ENCODE measurements around the gene NKIRAS2. TPM values are rescaled to one million over a fixed set of nuclear protein-coding genes. Genes with fewer than 3 reads are reported as not detected.

The NKIRAS2 gene
- total RNA-seq (10 to 100 TPM; 14.3 to 24.0 (median 20.4) TPM), polyA plus RNA-seq (10 to 100 TPM; 24.6 to 30.5 TPM), total RNA-seq (17.8 reads per million, percentile 48 among the genes with 10 or more reads in this experiment)

DNA sequence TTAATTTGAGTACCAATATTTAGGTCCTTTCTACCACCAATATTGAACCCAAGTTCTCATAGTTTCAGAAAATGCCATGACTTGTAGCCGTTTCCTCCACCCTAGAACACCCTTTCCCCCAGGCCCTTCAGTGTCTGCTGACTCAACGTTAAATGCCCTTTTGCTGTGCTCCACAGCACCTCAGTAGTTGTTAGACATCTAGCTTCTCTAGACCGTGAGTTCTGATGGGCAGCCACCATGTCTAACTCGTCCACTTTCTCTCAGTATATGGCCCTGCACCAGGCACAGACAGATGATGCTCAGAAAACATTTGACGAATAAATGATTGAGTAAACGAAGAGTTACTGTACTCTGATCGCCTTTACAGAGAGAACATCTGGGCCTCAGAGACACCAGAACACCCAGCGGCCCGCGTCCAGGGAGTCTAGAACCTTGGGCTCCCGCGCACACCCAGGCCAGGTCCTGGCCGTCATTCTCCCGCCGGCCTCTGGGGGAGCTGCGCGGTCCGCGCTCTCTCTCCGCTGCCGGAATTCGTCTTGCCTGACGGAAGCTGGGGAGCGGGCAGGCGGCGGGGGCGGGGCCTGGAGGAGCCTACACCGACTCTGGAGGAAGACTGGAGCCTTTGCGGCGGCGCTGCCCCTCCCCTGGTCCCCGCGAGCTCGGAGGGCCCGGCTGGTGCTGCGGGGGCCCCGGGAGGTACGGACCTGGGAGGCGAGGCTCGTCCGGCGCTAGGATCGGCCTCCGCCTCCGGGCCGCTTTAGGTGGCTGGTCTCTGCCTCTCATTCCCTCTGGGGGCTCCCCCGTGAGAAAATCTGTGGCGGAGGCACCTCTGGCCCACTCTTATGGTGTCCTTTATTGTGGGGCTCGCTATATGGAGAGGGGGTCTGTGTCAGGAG is at the start of gene NKIRAS2:
Gene NKIRAS2, plus strand, starts transcription at position 582 of the 896 bp plus-strand sequence. CDS start 1,488 bp downstream, outside the sequence.
- Histone ChIP-seq H3K27me3 (ENCODE audit: control insufficient read depth in 2 of 2, insufficient read depth in 2 of 2, low read length in 2 of 2) (no peaks in the 10 kb centered on the region), H3K36me3 (ENCODE audit: control insufficient read depth in 2 of 3, insufficient read depth in 3 of 3, low read length in 3 of 3) (peaks cover 0 to 36% (median 0%) of the 10 kb centered on the region in 3 experiments), H3K27ac (ENCODE audit: low read depth, low read length) (peak within 1 kb of the TSS; percentile 84), H3K9me3 (ENCODE audit: control insufficient read depth in 2 of 3, low read length in 3 of 3) (no peaks in the 10 kb centered on the region), H3K4me1 (ENCODE audit: control insufficient read depth in 2 of 2, insufficient read depth in 2 of 2, low read length in 2 of 2) (peaks cover 32 to 37% of the 10 kb centered on the region in 2 donors), H3K4me3 (ENCODE audit: low read length) (peak within 1 kb of the TSS; percentile 85)
- Mint-ChIP-seq H3K27ac (peak within 1 kb of the TSS; percentile 77 to 99 (median 90)), H3K36me3 (peaks cover 1 to 12% (median 4%) of the 10 kb centered on the region in 5 donors), H3K9me3 (peaks cover 0 to 2% (median 0%) of the 10 kb centered on the region in 11 donors), H3K27me3 (no peaks in the 10 kb centered on the region), H3K4me3 (peak within 1 kb of the TSS; percentile 91 to 100 (median 99)), H3K4me1 (peaks cover 44 to 69% (median 56%) of the 10 kb centered on the region in 7 donors)
- intact Hi-C loops (cut with micrococcal nuclease), result loop anchor here (1.0 to 10.0 kb wide), 9 partner anchors 102 to 1368 kb away; partner anchors contain the start of genes KCNH4 (in 2 of the 2), BECN1 (in 1 of the 2), KAT2A (in 1 of the 2) and KLHL11 (in 1 of the 2)
- ATAC-seq (peak; percentile 88), DNase-seq (peak; percentile 83 to 97 (median 89))
- ChIA-PET CTCF (interaction anchor here (0.5 to 1.9 kb wide), 13 partner anchors 11 to 575 kb away, joined by 3 to 7 read pairs (median 3); partner anchors contain the start of genes ACLY and CNP), POLR2A (interaction anchor here (0.7 to 7.6 kb wide), 14 partner anchors 9 to 1341 kb away, joined by 3 to 71 read pairs (median 4); partner anchors contain the start of genes CNP, DHX58, EIF1 and KAT2A)

- DNase-seq (no peak), ATAC-seq (no peak)
- Histone ChIP-seq H3K4me1 (ENCODE audit: control insufficient read depth in 2 of 2, insufficient read depth in 2 of 2, low read length in 2 of 2) (peaks cover 2 to 16% of the 10 kb centered on the region in 2 donors), H3K9me3 (ENCODE audit: control insufficient read depth in 2 of 3, low read length in 3 of 3) (no peaks in the 10 kb centered on the region), H3K27me3 (ENCODE audit: control insufficient read depth in 2 of 2, insufficient read depth in 2 of 2, low read length in 2 of 2) (no peaks in the 10 kb centered on the region), H3K27ac (ENCODE audit: low read depth, low read length) (no peak overlapping the region), H3K36me3 (ENCODE audit: control insufficient read depth in 2 of 3, insufficient read depth in 3 of 3, low read length in 3 of 3) (peaks cover 3 to 53% (median 8%) of the 10 kb centered on the region in 3 experiments), H3K4me3 (ENCODE audit: low read length) (no peak overlapping the region)
- H3K4me1 Mint-ChIP-seq, result peaks cover 21 to 43% (median 39%) of the 10 kb centered on the region in 7 donors
- intact Hi-C loops (cut with micrococcal nuclease), result no loop called here
- ChIA-PET POLR2A (interaction anchor here (1.6 kb wide), 1 partner anchor 47 kb away, joined by 4 read pairs; the partner anchor contains the start of gene DNAJC7), CTCF (no interaction called here)
- peak overlapping the region in 4 of 9 donors; percentile 16 to 77 (median 51) for H3K27ac Mint-ChIP-seq
- H3K9me3 Mint-ChIP-seq, result peaks cover 0 to 2% (median 0%) of the 10 kb centered on the region in 11 donors
- H3K27me3 Mint-ChIP-seq, result no peaks in the 10 kb centered on the region
- H3K4me3 Mint-ChIP-seq, result peak overlapping the region in 2 of 10 donors; percentile 6 to 41
- H3K36me3 Mint-ChIP-seq, result peaks cover 0 to 24% (median 4%) of the 10 kb centered on the region in 5 donors
These were observed 49.0 kb upstream of the NKIRAS2 start for GRCh38 chr17:41970901-41971331.

- H3K27ac ChIP-seq (ENCODE audit: low read depth, low read length), result no peak overlapping the region
- intact Hi-C loops (cut with micrococcal nuclease), result loop anchor here in 1 of 2 donors (1.0 kb wide), 1 partner anchor 22 kb away; no protein-coding TSS in a partner anchor
- H3K9me3 ChIP-seq (ENCODE audit: control insufficient read depth in 2 of 3, low read length in 3 of 3), result no peaks in the 10 kb centered on the region
- H3K4me1 ChIP-seq (ENCODE audit: control insufficient read depth in 2 of 2, insufficient read depth in 2 of 2, low read length in 2 of 2), result peaks cover 2 to 16% of the 10 kb centered on the region in 2 donors
- Mint-ChIP-seq H3K36me3 (peaks cover 4 to 31% (median 5%) of the 10 kb centered on the region in 5 donors), H3K27ac (peak overlapping the region in 6 of 9 donors; percentile 14 to 77 (median 42)), H3K4me3 (no peak overlapping the region), H3K9me3 (peaks cover 0 to 2% (median 0%) of the 10 kb centered on the region in 11 donors), H3K4me1 (peaks cover 21 to 43% (median 39%) of the 10 kb centered on the region in 7 donors), H3K27me3 (no peaks in the 10 kb centered on the region)
- ATAC-seq (no peak), DNase-seq (no peak)
- peaks cover 10 to 63% (median 16%) of the 10 kb centered on the region in 3 experiments for H3K36me3 ChIP-seq (ENCODE audit: control insufficient read depth in 2 of 3, insufficient read depth in 3 of 3, low read length in 3 of 3)
- H3K4me3 ChIP-seq (ENCODE audit: low read length), result no peak overlapping the region
- H3K27me3 ChIP-seq (ENCODE audit: control insufficient read depth in 2 of 2, insufficient read depth in 2 of 2, low read length in 2 of 2), result no peaks in the 10 kb centered on the region
- POLR2A ChIA-PET, result no interaction called here
- CTCF ChIA-PET, result no interaction called here
These were observed 48.0 kb upstream of the NKIRAS2 start for GRCh38 chr17:41971721-41972523.

DNA sequence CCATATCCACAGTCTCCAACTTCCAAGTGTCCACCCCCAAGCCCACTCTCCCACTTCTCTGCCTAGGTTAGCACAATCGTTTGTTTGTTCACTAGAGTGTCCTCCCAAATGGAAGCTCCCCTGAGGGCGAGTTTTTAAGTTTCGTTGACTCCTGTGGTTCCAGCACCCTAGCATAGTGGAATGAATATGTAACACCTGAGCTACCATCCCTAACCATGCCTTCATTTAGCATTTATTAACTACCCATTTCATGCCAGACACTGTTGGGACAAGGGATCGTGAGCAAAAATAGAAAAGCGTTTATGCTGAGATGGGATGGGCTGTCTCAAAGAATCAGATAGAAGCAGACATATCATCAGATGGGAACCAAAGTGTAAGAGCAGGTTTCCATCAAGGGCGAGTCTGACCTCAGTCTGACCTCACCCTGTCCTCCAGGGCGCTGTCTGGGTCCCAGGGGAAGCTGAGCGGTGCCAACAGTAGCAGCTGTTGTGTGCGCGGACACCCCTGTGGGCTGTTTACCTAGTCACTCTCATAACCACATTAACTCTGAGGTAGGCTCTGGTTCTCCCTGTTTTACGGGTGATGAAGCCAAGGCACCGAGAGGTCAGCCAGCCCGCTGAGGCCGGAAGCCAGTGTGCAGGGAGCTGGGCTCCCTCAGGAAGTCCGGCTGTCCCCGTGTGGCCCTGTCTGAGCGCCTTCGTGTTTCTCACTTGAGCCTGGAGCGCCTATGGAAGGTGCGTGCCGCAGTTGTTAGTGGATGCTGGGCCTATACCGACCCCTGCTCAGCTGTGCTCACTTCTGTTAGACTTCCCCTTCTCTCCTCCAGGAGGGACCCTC is 47.1 kb upstream of the NKIRAS2 start:
- ATAC-seq (peak; percentile 31), DNase-seq (no peak)
- CTCF ChIA-PET, result no interaction called here
- peak overlapping the region in 8 of 9 donors; percentile 1 to 76 (median 34) for H3K27ac Mint-ChIP-seq
- H3K27me3 Mint-ChIP-seq, result no peaks in the 10 kb centered on the region
- H3K4me3 Mint-ChIP-seq, result peak overlapping the region in 1 of 10 donors; percentile 16
- H3K9me3 Mint-ChIP-seq, result peaks cover 0 to 3% (median 0%) of the 10 kb centered on the region in 11 donors
- POLR2A ChIA-PET, result no interaction called here
- Histone ChIP-seq H3K27me3 (ENCODE audit: control insufficient read depth in 2 of 2, insufficient read depth in 2 of 2, low read length in 2 of 2) (no peaks in the 10 kb centered on the region), H3K27ac (ENCODE audit: low read depth, low read length) (no peak overlapping the region), H3K9me3 (ENCODE audit: control insufficient read depth in 2 of 3, low read length in 3 of 3) (no peaks in the 10 kb centered on the region), H3K36me3 (ENCODE audit: control insufficient read depth in 2 of 3, insufficient read depth in 3 of 3, low read length in 3 of 3) (peaks cover 18 to 72% (median 21%) of the 10 kb centered on the region in 3 experiments), H3K4me3 (ENCODE audit: low read length) (no peak overlapping the region), H3K4me1 (ENCODE audit: control insufficient read depth in 2 of 2, insufficient read depth in 2 of 2, low read length in 2 of 2) (peaks cover 2 to 10% of the 10 kb centered on the region in 2 donors)
- peaks cover 17 to 37% (median 34%) of the 10 kb centered on the region in 7 donors for H3K4me1 Mint-ChIP-seq
- intact Hi-C loops (cut with micrococcal nuclease), result loop anchor here in 1 of 2 donors (1.0 kb wide), 1 partner anchor 22 kb away; no protein-coding TSS in a partner anchor
- H3K36me3 Mint-ChIP-seq, result peaks cover 4 to 38% (median 8%) of the 10 kb centered on the region in 5 donors

- Mint-ChIP-seq H3K27ac (peak overlapping the region in 2 of 9 donors; percentile 41 to 43), H3K36me3 (peaks cover 4 to 44% (median 8%) of the 10 kb centered on the region in 5 donors), H3K4me1 (peaks cover 13 to 31% (median 28%) of the 10 kb centered on the region in 7 donors), H3K9me3 (peaks cover 0 to 1% (median 0%) of the 10 kb centered on the region in 11 donors), H3K4me3 (peak overlapping the region in 1 of 10 donors; percentile 16), H3K27me3 (no peaks in the 10 kb centered on the region)
- H3K36me3 ChIP-seq (ENCODE audit: control insufficient read depth in 2 of 3, insufficient read depth in 3 of 3, low read length in 3 of 3), result peaks cover 21 to 73% (median 23%) of the 10 kb centered on the region in 3 experiments
- H3K27ac ChIP-seq (ENCODE audit: low read depth, low read length), result no peak overlapping the region
- ATAC-seq, result peak; percentile 55
- ChIA-PET POLR2A (no interaction called here), CTCF (interaction anchor here (0.6 kb wide), 1 partner anchor 605 kb away, joined by 4 read pairs; no protein-coding TSS in a partner anchor)
- intact Hi-C loops (cut with micrococcal nuclease), result no loop called here
- H3K4me1 ChIP-seq (ENCODE audit: control insufficient read depth in 2 of 2, insufficient read depth in 2 of 2, low read length in 2 of 2), result peaks cover 0 to 6% of the 10 kb centered on the region in 2 donors
- H3K9me3 ChIP-seq (ENCODE audit: control insufficient read depth in 2 of 3, low read length in 3 of 3), result no peaks in the 10 kb centered on the region
- no peak overlapping the region for H3K4me3 ChIP-seq (ENCODE audit: low read length)
- DNase-seq, result no peak
- no peaks in the 10 kb centered on the region for H3K27me3 ChIP-seq (ENCODE audit: control insufficient read depth in 2 of 2, insufficient read depth in 2 of 2, low read length in 2 of 2)
These were observed 46.5 kb upstream of the NKIRAS2 start for GRCh38 chr17:41973408-41973811.
